ENCODE data around the gene GABBR2.
A peak's percentile ranks its signal among the peaks of the same experiment; 100 is the strongest.

Gene GABBR2

GRCh38 chr9:98255578-98256296, 453.0 kb downstream of the GABBR2 start, which contains the start of gene TBC1D2:
Gene TBC1D2 (minus strand): TSS chr9:98255649. CDS start chr9:98255541, 108 bp downstream.
- TF ChIP-seq CTCF (IDR thresholded peaks at IDR 0.05; ENCODE audit: borderline replicate concordance, insufficient read depth, low read depth, low read length): peak; percentile 25; the same call in 1 of the 2 replicates
- peak within 1 kb of the TSS; percentile 78 for H3K4me3 ChIP-seq (ENCODE audit: low read depth, low read length)

- peak overlapping the region; percentile 78 for H3K4me3 ChIP-seq (ENCODE audit: low read depth, low read length)
- TF ChIP-seq CTCF (IDR thresholded peaks at IDR 0.05; ENCODE audit: borderline replicate concordance, insufficient read depth, low read depth, low read length): no peak
Measured at GRCh38 chr9:98255061-98255577, 453.6 kb downstream of the GABBR2 start.

GRCh38 chr9:98254228-98255060, 454.3 kb downstream of the GABBR2 start:
- TF ChIP-seq CTCF (IDR thresholded peaks at IDR 0.05; ENCODE audit: borderline replicate concordance, insufficient read depth, low read depth, low read length): no peak
- H3K4me3 ChIP-seq (ENCODE audit: low read depth, low read length): peak overlapping the region; percentile 78

- no peak overlapping the region for H3K4me3 ChIP-seq (ENCODE audit: low read depth, low read length)
- no peak for TF ChIP-seq CTCF (IDR thresholded peaks at IDR 0.05; ENCODE audit: borderline replicate concordance, insufficient read depth, low read depth, low read length)
Measured at GRCh38 chr9:98253565-98253964, 455.2 kb downstream of the GABBR2 start.

- no peak overlapping the region for H3K4me3 ChIP-seq (ENCODE audit: low read depth, low read length)
- no peak for TF ChIP-seq CTCF (IDR thresholded peaks at IDR 0.05; ENCODE audit: borderline replicate concordance, insufficient read depth, low read depth, low read length)
Measured at GRCh38 chr9:98251551-98251950, 457.2 kb downstream of the GABBR2 start.

- no peak for TF ChIP-seq CTCF (IDR thresholded peaks at IDR 0.05; ENCODE audit: borderline replicate concordance, insufficient read depth, low read depth, low read length)
- no peak overlapping the region for H3K4me3 ChIP-seq (ENCODE audit: low read depth, low read length)
Measured at GRCh38 chr9:98249771-98250170, 459.0 kb downstream of the GABBR2 start.

Data from GM12875 (cell line).